ENCODE results near the gene FAM118B.

The FAM118B gene

DNA sequence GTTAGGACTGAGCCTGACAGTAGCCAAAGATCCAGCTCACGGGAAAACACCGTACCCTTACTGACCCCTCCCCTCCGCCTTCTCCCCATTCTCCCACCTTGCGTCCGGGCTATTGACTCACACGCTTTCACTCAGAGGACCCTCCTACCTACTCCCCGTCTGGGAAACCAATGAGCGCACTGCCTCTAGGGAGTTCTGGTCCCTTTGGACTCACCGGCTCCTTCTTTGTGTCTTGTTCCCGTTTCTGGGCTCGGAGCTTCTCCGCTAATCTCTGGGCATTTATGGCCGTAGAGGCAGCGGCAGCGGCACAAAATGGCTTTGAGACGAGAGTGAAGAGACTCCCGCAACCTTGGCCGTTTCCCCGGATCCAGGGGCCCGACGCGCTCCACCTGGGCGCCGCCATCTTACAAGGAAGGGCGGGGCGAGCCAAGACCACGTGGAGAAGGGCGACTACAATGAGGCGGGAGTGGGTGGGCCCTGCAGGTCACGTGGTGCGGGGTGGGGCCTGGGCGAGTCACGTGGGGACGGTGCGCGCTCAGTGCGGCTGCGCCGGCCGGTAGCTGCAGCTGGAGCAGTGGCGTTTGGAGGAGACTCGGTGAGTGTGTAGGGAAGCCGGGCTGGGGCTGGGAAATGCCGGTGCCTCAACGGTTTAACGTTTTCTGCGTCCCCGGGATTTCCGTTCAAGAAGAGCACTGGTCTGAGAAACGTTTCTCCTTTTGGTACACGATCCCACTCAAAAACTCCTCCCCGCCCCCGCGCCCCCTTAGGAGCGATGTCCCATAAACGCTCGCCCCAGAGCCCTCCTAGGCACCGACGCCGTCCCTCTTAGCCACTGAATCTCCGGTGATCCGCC, at the start of gene FAM118B, which contains the start of gene RPUSD4:
TSS of gene FAM118B (plus strand) at position 547 of the 853 bp plus-strand sequence. CDS start 23,220 bp downstream, outside the sequence.
TSS of gene RPUSD4 (minus strand) at position 415 of the 853 bp plus-strand sequence. CDS start at position 403, 12 bp downstream.
- DNase-seq = peak; percentile 98 to 100 (median 99)
- intact Hi-C loops (cut with DNase I) = loop anchor here (5.0 kb wide), 1 partner anchor 56 kb away; the partner anchor contains the start of genes FOXRED1 and SRPRA

DNA sequence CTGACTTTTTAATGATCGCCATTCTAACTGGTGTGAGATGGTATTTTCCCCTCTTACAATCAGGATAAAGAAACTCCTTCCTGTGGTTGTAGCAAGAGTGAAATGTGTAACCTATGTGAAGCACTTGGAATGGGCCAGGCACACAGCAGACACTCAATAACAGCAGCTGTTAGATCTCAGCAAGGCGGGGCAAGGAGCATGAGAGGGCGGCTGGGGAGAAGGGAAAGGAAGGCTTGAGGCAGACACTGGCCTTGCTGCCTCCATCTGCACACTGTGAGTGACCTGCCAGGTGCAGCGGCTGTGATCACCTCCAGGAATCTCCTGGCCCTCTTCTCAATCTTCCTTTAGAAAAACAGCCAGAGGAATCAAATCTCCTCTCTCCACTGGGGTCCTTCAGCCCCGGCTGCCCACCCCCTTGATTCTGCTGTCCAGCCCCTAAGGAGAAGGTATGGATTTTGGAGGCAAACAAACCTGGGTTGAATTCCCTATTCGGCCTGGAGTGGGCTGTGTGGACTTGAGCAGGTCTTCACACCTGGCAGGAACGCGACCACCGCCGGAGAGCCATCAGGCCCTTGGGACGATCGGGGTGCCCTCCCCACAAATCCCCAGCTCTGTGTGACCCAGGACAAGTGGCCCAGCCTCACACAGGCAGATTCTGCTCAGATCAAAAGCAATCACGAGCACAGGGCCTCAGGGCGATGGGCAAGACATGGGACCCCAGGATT, 49.1 kb upstream of the FAM118B start:
- peak in 1 of 10 donors; percentile 38 for DNase-seq

DNA sequence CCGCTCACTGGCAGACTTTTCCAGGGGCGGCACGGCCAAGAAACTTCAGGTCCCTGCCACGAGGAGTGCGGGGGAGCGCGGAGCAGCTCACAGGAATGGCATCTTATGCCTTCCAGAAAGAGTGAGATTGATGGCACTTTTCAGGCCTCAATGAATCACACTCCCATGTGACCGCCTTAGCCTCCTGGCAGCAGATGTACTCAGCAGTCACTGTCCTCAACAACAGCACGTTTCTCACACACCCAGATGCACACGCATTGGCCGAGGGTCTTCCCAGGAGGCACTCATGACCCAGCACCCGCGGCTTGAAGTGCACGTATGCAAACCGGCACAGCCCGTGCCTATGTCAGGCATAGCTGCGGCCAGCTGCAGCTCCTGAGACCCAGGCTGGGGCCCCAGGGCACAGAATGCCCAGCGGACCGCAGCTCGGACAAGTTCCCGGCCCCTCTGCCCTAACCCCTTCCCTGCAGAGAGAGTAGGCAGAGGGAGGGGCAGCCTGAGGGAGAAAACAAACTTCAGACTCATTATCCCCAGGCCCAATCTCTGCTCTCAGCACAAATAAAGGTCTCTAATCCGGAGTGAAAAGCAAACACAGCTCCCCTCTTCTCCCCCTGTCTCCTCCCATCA, 48.4 kb upstream of the FAM118B start:
- intact Hi-C loops (cut with DNase I) = no loop called here

More for the DNA sequence above, 49.1 kb upstream of the FAM118B start:
- intact Hi-C loops (cut with DNase I) = no loop called here

DNA sequence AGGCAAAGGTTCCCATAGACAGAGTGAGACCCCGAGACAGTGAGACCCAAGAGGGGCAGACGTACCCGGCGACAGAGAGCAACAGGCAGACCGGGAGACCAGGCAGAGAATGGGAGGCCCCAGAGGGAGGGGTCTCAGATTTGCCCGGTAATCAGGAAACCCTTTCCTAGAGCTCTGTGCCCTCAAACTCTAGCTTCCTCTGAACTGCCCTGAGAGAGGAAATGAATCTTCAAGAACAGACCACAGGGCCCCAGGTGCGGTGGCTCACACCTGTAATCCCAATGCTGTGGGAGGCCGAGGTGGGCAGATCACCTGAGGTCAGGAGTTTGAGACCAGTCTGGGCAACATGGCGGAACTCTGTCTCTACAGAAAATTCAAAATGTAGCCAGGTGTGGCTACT, 47.8 kb upstream of the FAM118B start:
- intact Hi-C loops (cut with DNase I) = no loop called here
- DNase-seq = peak in 1 of 10 donors; percentile 29

More for the DNA sequence above, 48.4 kb upstream of the FAM118B start:
- peak in 6 of 10 donors; percentile 8 to 91 (median 66) for DNase-seq

DNA sequence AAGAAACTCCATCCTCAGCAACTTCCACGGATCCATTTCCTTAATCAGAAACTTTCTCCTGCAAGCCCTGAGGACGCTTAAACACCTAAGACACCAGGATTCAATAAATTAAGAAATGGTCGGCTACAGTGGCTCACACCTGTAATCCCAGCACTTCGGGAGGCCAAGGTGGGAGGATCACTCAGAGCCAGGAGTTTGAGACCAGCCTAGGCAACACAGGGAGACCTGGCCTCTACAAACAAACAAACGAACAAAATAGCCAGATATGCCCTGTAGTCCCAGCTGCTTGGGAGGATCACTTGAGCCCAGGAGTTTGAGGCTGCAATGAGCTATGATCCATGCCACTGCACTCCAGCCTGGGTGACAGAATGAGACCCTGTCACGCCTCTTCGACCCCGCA, 46.8 kb upstream of the FAM118B start:
- intact Hi-C loops (cut with DNase I) = no loop called here
- no peak for DNase-seq

DNA sequence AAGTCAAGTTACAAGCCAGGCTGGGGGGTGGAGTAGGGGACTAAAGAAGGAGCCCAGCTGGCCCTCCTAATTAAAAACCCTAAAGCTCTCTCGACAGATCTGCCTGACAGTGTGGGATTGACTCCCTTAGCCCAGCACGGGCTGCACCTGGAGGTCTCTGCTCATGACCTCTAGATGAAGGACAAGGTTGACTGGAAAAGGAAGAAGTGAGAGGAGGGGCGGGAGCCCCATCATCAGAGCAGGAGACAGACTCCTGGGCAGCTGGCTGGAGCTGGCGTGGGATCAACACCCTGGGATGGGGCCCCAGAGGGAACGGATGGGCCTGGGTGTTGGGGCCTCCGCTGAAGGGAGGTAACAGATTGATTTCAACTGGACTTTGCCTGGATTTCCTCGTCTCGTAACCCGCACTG, 46.3 kb upstream of the FAM118B start:
- DNase-seq = peak in 1 of 10 donors; percentile 59
- intact Hi-C loops (cut with DNase I) = no loop called here

DNA sequence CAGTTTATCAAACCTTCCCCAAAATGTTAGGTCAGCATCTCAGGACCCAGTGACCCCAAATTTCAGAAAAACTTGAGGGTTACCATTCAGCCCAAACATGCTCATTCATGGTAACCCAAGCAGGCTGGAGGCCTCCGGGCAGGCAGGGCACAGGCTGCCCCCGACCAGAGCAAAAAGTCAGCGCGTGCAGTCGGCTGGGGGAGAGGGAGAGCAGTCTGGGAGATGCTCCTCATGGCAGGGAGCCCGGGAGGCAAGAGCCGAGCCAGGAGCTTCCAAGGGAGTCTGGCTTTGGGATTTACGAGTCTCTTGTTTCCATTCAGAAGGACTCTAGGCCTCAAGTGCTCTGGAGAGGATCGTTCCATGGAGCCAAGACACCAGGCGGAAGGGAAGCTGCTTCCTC, 45.8 kb upstream of the FAM118B start:
- peak in 1 of 10 donors; percentile 66 for DNase-seq
- intact Hi-C loops (cut with DNase I) = no loop called here

DNA sequence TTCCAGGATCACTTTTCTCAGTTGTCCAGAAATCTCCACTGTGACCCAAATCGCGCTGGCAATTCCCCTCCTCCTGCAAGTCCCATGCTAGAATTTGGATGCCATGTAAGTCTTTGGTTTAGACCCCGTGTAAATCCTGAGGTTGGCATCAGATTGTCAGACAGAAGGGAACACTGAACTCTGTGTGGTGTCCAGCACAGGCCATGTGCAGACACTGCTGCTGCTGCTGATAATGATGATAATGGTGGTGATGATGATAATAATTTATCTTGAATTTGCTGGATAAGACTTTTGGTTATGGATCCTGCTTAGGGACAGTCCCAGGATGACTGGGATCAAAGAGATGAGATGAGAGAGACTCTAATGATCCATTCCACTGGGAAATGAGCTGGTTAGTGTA, 45.2 kb upstream of the FAM118B start:
- intact Hi-C loops (cut with DNase I) = no loop called here
- no peak for DNase-seq

DNA sequence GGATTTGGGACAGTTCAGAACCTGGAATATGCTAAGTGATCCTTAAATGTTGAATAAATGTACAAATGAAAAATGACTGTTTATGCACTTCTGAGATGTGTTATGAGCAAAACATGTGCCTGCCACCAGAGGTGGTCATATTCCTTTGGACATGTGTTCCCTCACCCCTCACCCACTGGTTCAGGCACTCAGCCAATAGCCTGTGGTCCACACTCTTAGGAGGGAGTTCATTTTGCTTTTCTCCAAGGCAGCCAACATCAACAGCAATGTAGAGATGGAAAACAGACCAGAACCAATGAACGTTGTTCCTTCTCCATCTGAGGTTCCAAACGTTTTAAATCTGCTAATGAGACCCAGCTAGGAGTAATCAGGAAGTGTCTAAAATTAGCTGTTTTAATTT, 44.1 kb upstream of the FAM118B start:
- DNase-seq = peak in 1 of 10 donors; percentile 8
- intact Hi-C loops (cut with DNase I) = no loop called here

DNA sequence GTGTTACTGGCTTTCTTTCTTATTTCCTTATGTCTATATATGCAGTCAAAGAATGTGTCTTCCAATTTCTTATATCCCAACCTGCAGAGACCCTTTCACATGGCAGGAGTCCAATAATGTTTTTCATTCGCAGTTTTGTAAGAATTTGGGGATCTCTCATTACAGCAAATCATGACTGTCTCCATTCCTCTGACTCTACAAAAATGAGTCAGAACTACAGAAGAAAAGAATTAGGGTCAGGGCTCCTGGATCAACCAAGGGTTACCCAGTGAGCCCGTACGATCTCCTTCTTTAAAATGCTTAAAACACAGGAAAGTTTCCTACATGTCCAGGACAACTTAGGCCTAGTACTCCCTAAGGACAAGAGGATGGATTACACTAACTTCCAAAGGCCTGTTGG, 42.3 kb upstream of the FAM118B start:
- DNase-seq = no peak
- intact Hi-C loops (cut with DNase I) = no loop called here

DNA sequence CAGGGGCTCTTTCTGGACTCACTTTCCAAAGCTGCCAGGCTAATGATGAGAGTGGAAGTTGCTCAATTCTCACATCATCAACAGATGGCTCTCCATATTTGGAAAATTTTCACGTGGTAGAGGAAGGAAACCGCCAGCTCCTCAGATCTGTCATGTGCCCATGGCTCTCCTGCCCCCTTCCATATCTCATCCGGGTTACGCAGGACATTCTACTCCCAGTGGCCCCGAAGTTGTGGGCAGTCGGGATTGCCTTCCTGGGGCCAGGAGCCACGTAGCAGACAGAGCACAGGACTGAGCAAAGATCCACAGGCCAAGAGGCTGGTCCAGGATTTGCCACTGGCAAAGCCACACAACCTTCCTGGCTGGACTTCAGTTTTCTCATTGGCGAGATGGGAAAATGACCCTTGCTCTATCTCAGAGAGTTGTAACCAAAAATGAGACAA, 39.0 kb upstream of the FAM118B start:
- intact Hi-C loops (cut with DNase I) = no loop called here
- DNase-seq = peak in 2 of 10 donors; percentile 26 to 35

DNA sequence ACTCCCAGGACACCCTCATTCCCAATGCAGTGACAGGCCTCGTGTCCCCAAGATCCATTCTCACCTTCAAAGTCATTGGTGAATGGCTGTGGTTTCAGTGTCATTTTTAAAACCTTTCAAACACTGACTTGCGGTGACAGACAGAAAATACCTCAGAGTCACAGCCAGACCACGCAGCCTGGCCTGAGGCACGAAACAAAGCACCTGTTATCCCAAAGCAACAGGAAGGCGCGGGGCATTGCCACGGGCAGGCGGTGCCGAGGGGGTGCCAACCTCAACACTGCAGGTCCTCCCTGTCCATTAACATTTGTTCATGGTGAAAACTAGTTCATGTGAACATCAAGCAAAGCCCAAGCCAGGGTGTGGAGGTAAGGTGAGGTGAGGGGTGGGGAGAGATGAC, 38.3 kb upstream of the FAM118B start:
- intact Hi-C loops (cut with DNase I) = no loop called here
- peak in 1 of 10 donors; percentile 35 for DNase-seq

DNA sequence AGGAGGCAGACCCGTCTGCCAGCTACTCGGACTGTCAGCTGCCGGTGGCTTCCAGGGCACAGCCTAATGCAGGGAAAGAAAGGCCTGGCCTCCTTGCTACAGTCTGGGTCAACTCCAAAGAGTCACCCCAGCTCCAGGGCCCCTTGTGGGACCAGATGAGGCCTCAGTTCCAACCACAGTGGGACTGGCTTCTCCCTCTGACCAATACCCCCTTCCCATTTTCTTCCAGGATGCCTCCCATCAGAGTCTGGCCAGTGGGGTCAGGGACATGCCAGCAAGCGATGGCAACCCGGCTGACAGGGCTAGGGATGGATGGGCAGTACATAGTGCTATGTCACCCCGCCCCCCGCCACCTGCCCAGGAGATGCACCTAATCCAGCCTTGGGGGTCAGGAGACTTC, 36.8 kb upstream of the FAM118B start:
- intact Hi-C loops (cut with DNase I) = no loop called here

DNA sequence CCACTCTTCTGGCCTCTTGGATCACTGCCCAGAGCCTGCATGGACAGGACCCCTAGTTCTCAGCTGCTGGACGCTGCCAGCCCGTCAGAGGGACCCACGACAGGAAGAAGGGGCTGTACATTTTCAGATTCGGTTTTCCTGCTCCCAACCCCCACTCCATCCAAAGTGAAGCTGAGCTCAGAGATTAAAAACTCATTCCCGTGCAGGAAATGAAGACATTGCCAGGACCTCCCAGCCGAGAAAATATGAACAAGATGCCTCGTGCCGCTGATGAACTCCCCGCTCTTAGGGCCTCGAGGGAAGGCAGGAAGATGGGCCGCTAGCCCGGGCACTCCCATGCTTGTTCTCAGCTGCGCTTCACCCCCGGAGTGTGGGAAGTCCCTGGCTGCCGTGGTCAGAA, 36.2 kb upstream of the FAM118B start:
- intact Hi-C loops (cut with DNase I) = no loop called here
- peak in 2 of 10 donors; percentile 44 to 45 for DNase-seq

More for the DNA sequence above, 36.8 kb upstream of the FAM118B start:
- peak in 1 of 10 donors; percentile 67 for DNase-seq

DNA sequence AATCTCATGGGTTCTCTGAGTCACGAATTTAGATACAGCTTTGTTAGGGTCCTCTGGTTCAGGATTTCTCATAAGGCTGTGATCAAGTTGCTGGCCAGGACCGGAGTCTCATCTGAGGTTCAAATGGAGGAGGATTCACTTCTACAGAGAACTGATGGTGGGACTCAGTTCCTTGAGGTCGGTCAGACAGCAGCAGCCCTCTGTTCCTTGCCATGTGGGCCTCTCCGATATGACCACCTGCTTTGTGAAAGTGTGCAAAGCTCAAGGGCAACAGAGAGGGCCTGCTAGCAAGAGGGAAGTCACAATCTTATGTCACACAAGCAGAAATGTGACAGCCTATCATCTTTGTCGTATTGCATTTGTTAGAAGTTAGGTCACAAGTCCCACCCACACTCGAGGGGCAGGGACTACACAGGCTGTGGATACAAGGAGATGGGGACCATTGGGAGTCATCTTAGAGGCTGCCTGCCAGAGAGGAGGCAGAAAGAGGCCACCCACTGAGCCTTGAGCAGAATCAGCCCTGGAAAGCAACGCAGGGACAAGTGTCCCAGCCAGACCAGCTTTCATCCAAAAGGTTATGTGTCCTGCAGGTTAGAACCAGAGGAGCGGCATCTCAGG, 34.6 kb upstream of the FAM118B start:
- DNase-seq = peak in 1 of 10 donors; percentile 47
- intact Hi-C loops (cut with DNase I) = no loop called here

DNA sequence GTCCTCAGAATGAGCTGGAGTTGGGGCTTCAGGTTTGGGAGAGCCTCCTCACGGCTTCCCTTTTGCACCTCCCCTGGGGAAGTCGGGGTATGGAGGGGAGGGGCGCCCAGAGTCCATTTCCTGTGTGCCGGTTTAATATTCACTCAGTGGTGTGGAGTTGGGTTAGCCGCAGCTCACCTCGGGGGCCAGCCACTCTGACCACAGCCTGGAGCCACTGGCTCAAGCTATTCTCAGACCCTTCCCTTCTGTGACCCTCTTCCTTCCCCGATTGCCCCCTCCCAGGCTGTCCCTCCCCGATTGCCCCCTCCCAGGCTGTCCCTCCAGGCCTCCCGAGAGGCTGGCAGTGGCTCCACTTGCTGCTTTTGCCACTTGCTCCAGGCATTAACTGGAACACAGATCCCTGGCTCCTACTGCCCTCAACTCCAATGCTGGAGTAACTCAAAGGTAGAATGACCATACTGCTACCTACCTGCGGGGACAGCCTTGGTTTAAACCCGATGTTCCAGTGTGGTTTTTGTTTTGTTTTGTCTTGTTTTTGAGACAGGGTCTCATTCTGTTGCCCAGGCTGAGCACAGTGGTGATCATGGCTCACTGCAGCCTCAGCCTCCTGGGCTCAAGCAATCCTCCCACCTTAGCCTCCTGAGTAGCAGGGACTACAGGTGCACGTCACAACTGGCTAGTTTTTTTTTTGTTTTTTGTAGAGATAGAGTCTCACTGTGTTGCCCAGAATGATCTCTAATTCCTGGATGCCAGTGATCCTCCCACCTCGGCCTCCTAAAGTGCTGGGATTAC, 29.4 kb upstream of the FAM118B start:
- intact Hi-C loops (cut with DNase I) = no loop called here
- DNase-seq = peak in 2 of 10 donors; percentile 14 to 33

DNA sequence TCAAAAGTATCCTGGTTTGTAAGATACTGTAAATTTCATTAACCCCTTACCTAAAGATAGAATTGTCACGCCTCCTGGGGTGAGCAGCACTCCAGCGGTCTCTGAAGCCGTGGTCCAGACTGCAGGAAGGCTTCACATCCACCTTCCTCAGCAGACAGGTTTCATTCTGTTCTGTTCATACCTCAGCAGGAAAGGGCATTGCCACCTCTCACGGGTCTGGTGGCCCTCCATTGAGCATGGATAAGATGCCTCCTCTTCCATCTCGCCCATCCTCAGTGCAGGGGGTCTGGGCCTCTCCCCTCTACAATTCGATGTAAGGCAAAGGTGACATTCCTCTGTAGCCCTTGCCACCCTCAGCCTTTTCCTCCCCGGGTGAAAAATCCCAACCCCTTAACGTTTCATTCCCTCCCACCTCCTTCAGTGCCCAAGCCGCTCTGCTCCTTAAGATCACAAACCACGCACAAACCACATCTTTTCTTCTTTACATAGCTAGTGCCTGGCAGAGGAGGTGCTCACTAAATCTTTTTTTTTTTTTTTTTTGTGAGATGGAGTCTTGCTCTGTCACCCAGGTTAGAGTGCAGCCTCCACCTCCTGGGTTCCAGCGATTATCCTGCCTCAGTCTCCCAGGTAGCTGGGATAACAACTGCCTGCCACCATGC, 28.7 kb upstream of the FAM118B start:
- DNase-seq = peak in 1 of 10 donors; percentile 8
- intact Hi-C loops (cut with DNase I) = no loop called here

DNA sequence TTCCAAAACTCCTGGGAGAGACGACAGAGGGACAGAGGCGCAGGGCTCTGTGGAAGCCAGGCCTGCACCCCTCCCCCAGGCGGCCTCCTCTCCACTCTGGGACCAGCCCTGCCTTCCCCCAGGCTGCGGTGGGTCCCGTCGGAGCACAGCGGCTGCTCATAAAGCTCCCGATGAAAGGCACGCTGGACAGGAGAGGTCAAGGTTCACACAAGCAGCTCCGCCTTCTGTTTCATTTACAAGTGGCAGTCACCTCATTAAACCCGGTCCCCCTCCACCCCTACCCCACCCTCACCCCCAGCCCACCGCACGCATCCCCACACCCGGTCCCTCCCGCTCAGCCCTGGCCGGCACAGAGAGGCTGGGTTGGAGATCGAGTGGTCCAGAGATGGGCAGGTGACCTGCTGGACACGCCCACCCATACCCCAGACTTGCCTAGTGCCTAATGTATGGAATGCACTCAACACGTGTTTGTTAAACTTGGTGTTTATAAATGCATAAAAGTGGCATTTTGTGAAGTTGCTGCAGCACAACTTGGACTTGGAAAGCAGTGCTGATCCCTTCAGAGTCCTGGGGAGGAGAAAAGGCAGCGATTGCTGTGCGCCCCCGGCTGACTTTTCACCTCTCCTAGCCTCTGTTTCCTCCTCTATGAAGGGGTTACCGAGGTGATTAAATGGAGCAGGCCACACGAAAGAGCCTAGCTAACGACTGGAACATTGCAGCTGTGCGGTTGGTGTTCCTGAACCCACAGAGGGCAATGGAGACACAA, 26.1 kb upstream of the FAM118B start:
- no peak for DNase-seq
- intact Hi-C loops (cut with DNase I) = no loop called here
